ENCODE data around the gene CIDEA. TPM values are rescaled to one million over a fixed set of nuclear protein-coding genes. Genes with fewer than 3 reads are reported as not detected.

CIDEA gene
- total RNA-seq, 4 donors from 2014 or later: not detected

- H3K27ac ChIP-seq: peak overlapping the region in 2 of 4 donors; percentile 39 to 71
- no peaks in the 10 kb centered on the region for H3K9me3 ChIP-seq
- peaks cover 0 to 11% of the 10 kb centered on the region in 2 donors for H3K27me3 ChIP-seq
- no peak for TF ChIP-seq CTCF (IDR thresholded peaks at IDR 0.05)
- TF ChIP-seq POLR2A (IDR thresholded peaks at IDR 0.05): no peak
- H3K4me1 ChIP-seq: peaks cover 0 to 18% (median 0%) of the 10 kb centered on the region in 4 donors
- H3K36me3 ChIP-seq: no peaks in the 10 kb centered on the region
- no peak for DNase-seq
- H3K4me3 ChIP-seq: peak overlapping the region in 2 of 4 donors; percentile 44 to 49
Observed at GRCh38 chr18:12288403-12288755, 34.2 kb downstream of the CIDEA start.

- peak in 1 of 3 donors; percentile 3 for DNase-seq
- no peak overlapping the region for H3K27ac ChIP-seq
- peaks cover 0 to 18% (median 0%) of the 10 kb centered on the region in 4 donors for H3K4me1 ChIP-seq
- TF ChIP-seq CTCF (IDR thresholded peaks at IDR 0.05) (no peak), POLR2A (IDR thresholded peaks at IDR 0.05) (no peak)
- no peaks in the 10 kb centered on the region for H3K9me3 ChIP-seq
- no peaks in the 10 kb centered on the region for H3K36me3 ChIP-seq
- H3K27me3 ChIP-seq: peaks cover 0 to 11% of the 10 kb centered on the region in 2 donors
- H3K4me3 ChIP-seq: no peak overlapping the region
Observed at GRCh38 chr18:12290086-12290485, 35.9 kb downstream of the CIDEA start.

- no peak overlapping the region for H3K27ac ChIP-seq
- peak in 1 of 3 donors; percentile 6 for DNase-seq
- H3K4me3 ChIP-seq: no peak overlapping the region
- H3K4me1 ChIP-seq: peaks cover 0 to 18% (median 0%) of the 10 kb centered on the region in 4 donors
- H3K36me3 ChIP-seq: no peaks in the 10 kb centered on the region
- no peak for TF ChIP-seq POLR2A (IDR thresholded peaks at IDR 0.05)
- TF ChIP-seq CTCF (IDR thresholded peaks at IDR 0.05): no peak
- H3K27me3 ChIP-seq: peaks cover 0 to 11% of the 10 kb centered on the region in 2 donors
- no peaks in the 10 kb centered on the region for H3K9me3 ChIP-seq
Observed at GRCh38 chr18:12291161-12291560, 37.0 kb downstream of the CIDEA start.

- H3K36me3 ChIP-seq: no peaks in the 10 kb centered on the region
- no peak overlapping the region for H3K27ac ChIP-seq
- peak in 1 of 3 donors; percentile 9 for DNase-seq
- no peak overlapping the region for H3K4me3 ChIP-seq
- no peaks in the 10 kb centered on the region for H3K9me3 ChIP-seq
- H3K4me1 ChIP-seq: peaks cover 0 to 18% (median 0%) of the 10 kb centered on the region in 4 donors
- peaks cover 0 to 11% of the 10 kb centered on the region in 2 donors for H3K27me3 ChIP-seq
- TF ChIP-seq POLR2A (IDR thresholded peaks at IDR 0.05) (no peak), CTCF (IDR thresholded peaks at IDR 0.05) (no peak)
Observed at GRCh38 chr18:12291690-12292089, 37.5 kb downstream of the CIDEA start.

- Histone ChIP-seq H3K27me3 (no peaks in the 10 kb centered on the region), H3K9me3 (no peaks in the 10 kb centered on the region), H3K27ac (no peak overlapping the region), H3K4me1 (peaks cover 0 to 2% (median 0%) of the 10 kb centered on the region in 4 donors), H3K4me3 (no peak overlapping the region), H3K36me3 (no peaks in the 10 kb centered on the region)
- DNase-seq: peak in 1 of 3 donors; percentile 3
- TF ChIP-seq POLR2A (IDR thresholded peaks at IDR 0.05) (no peak), CTCF (IDR thresholded peaks at IDR 0.05) (no peak)
Observed at GRCh38 chr18:12293831-12294230, 39.7 kb downstream of the CIDEA start.

Measured in Peyer's patch (tissue), 4 donors.